ENCODE measurements around the gene POLD1.

The POLD1 gene

DNA sequence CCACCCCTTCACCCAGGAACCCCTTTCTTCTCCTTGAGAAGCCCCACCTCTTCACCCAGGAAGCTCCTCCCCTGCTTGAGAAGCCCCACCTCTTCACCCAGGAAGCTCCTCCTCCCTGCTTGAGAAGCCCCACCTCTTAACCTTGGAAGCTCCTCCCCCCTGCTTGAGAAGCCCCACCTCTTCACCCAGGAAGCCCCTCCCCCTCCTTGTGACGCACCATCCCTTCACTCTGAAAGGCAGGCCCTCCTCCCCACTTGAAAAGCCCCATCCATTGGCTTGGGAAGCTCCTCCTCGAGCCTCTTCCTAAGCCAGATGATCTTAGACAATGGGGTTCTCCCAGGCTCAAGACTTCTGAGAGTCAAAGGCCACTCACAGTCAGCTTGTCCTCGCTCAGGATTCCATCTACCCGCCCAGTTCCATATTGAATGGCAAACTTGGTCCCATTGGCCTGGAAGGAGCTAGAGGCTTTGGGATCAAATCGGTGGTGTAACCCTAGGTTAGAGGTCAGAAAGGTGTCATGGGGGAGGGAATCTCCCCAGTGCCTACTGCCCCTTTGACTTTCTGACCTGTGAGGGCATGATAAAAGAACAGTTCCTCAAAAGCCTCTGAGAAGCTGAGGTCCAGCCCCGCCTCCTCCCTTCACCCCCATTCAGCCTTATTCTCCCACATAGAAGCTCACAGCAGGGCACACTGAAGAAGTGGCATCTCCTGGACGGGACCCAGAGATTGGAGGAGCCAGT is 22.7 kb upstream of the POLD1 start:
- TF ChIP-seq, protein P1, sequence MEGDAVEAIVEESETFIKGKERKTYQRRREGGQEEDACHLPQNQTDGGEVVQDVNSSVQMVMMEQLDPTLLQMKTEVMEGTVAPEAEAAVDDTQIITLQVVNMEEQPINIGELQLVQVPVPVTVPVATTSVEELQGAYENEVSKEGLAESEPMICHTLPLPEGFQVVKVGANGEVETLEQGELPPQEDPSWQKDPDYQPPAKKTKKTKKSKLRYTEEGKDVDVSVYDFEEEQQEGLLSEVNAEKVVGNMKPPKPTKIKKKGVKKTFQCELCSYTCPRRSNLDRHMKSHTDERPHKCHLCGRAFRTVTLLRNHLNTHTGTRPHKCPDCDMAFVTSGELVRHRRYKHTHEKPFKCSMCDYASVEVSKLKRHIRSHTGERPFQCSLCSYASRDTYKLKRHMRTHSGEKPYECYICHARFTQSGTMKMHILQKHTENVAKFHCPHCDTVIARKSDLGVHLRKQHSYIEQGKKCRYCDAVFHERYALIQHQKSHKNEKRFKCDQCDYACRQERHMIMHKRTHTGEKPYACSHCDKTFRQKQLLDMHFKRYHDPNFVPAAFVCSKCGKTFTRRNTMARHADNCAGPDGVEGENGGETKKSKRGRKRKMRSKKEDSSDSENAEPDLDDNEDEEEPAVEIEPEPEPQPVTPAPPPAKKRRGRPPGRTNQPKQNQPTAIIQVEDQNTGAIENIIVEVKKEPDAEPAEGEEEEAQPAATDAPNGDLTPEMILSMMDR (IDR thresholded peaks at IDR 0.05; ENCODE audit: extremely low read depth, missing control alignments), result no peak
- DNase-seq (ENCODE audit: low spot score), result no peak

DNA sequence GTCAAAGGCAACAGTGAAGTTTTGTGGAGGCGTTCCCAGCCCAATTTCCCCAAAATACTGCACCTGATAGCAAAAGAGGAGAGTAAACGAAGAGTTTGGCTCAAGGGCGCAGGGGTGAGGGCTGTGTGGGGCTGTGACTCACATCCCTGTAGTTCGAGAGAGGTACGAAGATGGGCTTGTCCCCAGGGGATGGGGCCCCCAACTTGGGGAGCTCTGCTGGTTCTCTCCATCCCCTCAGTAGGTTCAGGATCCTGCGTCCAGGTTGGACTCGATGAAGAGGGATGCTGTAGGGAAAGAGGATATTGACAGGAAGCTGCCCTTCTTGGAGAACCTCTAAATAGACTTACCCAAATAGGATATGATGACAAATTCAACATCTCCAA is 22.1 kb upstream of the POLD1 start:
- TF ChIP-seq, protein P1 (IDR thresholded peaks at IDR 0.05; ENCODE audit: extremely low read depth, missing control alignments), result no peak
- DNase-seq (ENCODE audit: low spot score), result no peak

DNA sequence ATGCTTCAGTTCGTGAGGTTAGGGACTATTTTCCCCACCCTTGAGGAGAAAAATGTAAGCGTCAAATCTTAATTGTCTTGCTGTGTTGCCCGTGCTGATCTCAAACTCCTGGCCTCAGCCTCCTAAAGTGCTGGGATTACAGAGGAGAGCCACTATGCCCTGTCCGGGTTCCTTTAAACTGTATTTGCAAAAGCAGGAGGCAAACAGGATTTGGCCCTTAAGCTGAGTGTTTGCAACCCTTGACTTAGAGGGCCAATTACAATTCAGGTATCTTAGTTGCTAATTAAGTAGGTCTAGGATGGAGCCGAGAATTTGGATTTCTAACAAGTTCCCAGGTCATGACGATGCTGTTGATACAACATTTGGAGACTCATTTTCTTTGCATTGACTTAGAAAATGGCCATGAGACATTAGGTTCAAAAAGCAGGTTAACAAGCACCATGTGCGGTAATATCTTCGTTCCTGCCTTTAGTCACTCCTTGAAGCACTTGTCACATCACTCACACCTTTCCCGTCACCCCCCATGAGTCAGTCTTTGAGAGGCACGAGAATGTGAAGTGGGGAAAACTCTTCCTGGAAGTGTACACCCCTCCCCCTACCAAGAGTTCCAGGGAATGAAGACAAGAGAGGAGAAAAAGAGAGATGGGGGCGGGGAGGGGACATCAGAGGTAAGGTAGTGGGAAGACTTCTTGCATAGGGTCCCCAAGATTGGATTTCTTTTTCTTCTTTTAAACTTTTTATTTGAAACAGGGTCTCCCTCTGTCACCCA is 21.3 kb upstream of the POLD1 start:
- TF ChIP-seq, protein P1 (IDR thresholded peaks at IDR 0.05; ENCODE audit: extremely low read depth, missing control alignments), result no peak
- no peak for DNase-seq (ENCODE audit: low spot score)

DNA sequence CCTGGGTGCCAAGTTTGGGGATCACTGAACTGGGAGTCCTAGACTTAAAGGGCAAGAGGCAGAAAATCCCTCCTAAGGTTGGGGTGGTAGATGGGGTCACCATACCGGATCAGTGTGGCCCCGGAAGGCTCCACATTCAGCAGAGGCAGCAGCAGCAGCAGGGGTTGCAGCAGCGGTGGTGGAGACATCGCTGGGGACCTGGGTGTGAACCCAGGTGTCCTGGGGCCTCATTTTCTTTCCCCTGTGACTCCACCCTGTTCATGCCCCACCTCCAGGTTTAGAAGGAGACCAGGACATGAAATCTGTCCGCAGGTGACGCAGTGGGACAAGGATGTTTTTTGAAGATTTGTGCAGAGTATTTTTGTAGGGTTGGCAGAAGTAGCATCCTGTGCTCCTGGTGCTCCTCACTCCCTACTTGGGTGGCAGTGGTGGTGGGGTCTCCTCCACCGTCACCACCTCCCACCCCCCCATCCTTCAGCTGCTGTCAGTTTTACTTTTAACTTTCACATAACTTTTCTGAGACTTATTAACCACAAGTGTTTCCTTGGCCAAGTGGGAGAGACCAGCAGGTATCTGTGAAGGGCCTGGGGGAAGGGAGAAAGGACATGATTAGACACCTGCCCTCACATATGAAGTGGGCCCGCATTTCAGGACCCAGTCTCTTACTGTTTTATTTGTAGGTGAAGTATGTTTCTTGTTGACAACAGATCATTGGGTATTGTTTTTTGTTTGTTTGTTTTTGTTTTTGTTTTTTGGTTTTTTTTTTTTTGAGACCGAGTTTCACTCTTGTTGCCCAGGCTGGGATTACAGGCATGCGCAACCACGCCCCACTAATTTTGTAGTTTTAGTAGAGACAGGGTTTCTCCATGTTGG is 18.5 kb upstream of the POLD1 start, which contains the start of gene NAPSA:
TSS of gene NAPSA (minus strand) at position 206 of the 873 bp plus-strand sequence. CDS start at position 188, 18 bp downstream.
- TF ChIP-seq, protein P1 (IDR thresholded peaks at IDR 0.05; ENCODE audit: extremely low read depth, missing control alignments), result no peak
- DNase-seq (ENCODE audit: low spot score), result no peak

DNA sequence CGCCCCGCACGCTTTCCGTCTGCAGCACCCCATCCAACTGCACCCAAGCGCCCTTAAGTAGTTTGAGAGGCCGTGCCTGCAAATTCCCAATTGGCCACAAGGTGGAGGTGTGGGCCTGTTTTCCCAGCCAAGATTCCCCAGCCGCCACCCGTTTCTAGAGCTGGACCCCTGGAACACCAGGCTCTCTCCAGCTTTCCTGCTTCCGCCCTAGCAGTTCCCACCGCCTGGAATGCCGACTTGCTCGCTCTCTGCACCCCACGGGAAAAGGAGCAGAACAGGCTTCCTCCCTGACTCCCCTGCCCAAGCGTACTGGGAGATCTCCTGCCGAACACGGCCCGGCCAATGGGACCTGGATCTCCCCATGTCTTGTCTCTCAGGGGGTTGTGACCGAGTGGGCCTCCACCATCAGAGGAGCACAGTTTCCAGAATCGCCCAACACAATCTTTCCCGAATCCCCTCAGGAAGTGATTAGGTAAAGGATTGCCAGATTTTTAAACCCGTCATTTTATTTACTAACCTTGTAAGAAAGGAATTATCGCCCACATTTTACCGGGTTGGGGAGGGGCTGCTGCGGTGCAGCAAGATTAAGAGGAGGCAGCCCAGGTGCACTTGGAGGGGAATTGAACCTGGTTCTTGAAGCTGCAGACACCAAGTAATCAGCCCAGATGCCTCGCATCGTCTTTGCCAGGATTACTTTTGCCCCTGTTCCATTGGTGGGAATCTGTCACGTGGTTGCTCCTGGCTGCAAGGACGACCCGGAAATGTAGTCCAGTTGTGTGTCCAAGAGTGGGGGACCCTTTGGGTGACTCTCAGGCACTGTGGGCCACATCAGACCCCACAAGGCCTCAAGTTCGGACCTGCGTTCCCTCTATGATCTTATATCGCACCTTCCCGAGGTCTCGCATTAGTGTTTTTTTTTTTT is 15.2 kb upstream of the POLD1 start:
- DNase-seq (ENCODE audit: low spot score), result peak; percentile 81
- TF ChIP-seq, protein P1 (IDR thresholded peaks at IDR 0.05; ENCODE audit: extremely low read depth, missing control alignments), result peak; percentile 79

DNA sequence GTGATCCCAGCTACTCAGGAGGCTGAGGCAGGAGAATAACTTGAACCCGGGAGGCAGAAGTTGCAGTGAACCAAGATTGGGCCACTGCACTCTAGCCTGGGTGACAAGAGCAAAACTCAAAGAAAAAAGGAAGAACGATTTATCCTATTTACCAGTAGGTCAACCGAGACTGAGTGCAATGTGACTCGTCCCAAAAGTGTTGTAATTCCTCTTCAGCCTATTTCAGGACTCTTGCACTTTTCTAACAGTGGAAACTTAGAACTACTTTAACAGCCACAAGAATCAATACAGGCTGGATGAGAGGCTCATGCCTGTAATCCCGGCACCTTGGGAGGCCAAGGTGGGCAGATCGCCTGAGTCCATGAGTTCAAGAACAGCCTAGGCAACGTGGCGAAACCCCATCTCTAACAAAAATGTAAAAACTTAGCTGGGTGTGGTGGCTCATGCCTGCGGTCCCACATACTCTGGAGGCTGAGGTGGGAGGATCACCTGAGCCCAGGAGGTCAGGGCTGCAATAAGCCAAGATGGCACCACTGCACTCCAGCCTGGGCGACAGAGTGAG is 12.2 kb upstream of the POLD1 start:
- TF ChIP-seq, protein P1 (IDR thresholded peaks at IDR 0.05; ENCODE audit: extremely low read depth, missing control alignments), result no peak

More for the DNA sequence above, 12.2 kb upstream of the POLD1 start:
- DNase-seq (ENCODE audit: low spot score), result no peak
